OCI-LY1 (cell line): ENCODE measurements around the gene CREB1.

Source experiments
- EZH2 ChIP-seq: fragments of 200-600 bp; sonication (generic), shearing (Covaris generic); IDR thresholded peaks from 2 replicates; pipeline ENCODE4 v1.8.0; 2017; ENCODE audit warnings: borderline replicate concordance, mixed run types, mild to moderate bottlenecking, antibody characterized with exemption, low read length, moderate library complexity, mixed read lengths
- TF ChIP-seq, protein P1 (sequence below): fragments of 200-600 bp; sonication (generic), shearing (Covaris generic); IDR thresholded peaks from 2 replicates; pipeline ENCODE4 v1.5.1; 2017; ENCODE audit warnings: mild to moderate bottlenecking, antibody characterized with exemption, low read length, moderate library complexity, mixed read lengths

DNA sequence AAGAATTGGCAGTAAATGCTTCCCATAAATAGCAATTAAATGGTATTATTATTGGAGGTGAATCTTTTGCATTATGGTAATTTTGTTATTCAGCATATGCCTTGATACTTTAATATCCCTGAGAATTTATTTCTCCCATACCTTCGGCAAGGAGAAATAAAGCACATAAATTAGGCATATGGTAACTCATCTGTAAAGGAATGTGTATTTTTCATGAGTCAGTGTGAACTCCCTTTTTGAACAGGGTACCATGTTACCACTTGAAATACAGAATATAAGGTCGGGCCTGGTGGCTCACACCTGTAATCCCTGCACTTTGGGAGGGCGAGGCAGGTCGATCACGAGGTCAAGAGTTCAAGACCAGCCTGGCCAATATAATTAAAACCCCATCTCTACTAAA, 77.1 kb downstream of the CREB1 start:
- TF ChIP-seq, protein P1, sequence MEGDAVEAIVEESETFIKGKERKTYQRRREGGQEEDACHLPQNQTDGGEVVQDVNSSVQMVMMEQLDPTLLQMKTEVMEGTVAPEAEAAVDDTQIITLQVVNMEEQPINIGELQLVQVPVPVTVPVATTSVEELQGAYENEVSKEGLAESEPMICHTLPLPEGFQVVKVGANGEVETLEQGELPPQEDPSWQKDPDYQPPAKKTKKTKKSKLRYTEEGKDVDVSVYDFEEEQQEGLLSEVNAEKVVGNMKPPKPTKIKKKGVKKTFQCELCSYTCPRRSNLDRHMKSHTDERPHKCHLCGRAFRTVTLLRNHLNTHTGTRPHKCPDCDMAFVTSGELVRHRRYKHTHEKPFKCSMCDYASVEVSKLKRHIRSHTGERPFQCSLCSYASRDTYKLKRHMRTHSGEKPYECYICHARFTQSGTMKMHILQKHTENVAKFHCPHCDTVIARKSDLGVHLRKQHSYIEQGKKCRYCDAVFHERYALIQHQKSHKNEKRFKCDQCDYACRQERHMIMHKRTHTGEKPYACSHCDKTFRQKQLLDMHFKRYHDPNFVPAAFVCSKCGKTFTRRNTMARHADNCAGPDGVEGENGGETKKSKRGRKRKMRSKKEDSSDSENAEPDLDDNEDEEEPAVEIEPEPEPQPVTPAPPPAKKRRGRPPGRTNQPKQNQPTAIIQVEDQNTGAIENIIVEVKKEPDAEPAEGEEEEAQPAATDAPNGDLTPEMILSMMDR = no peak
- TF ChIP-seq EZH2 = no peak
